Kidney tubule cell (primary cell): ENCODE measurements around the gene RPS8.
A peak's percentile ranks its signal among the peaks of the same experiment; 100 is the strongest.
"Not testable (repeated sequence)": the region's sequence is repeated elsewhere in the genome, so short reads cannot be mapped to it uniquely, and the experiment has no call there.

Experiments used
- DNase-seq: peaks from one replicate; pipeline ENCODE4 v3.0.0-alpha.2; 2018; ENCODE audit warnings: low spot score

The RPS8 gene

DNA sequence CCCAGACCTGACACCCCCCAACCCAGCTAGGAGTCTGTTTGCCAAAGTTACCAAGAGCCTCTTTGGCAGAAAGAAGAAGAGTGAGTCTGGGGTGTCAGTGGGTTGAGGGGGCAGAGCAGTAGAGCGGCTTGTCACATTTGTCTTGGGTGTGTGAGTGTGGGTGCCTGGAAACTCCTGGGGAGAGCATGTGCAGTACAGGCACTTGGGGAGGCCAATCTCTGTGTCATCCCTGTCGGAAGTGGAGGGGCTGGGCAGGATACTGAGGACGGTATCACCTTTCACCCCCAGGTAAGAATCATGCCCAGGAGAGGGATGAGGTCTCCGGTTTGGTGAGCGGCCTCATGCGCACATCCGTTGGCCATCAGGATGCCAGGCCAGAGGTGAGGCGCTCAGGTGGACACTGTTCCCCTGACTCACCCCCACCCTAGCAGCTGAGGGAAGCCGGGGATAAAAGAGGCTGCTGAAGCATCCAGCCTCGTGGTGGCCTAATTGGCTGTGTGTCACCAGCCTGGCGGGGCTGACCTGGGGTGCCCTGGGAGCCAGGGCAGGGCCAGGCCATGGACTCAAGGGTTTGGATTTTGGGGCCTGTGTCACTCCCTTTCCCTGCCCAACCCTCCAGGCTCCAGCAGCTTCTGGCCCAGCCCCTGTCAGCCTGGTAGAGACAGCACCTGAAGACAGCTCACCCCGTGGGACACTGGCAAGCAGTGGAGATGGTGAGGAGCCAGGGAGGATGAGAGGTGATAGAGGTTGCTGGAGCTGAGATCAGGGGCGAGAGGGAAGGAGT, 28.2 kb downstream of the RPS8 start:
- peak; percentile 87 for DNase-seq

DNA sequence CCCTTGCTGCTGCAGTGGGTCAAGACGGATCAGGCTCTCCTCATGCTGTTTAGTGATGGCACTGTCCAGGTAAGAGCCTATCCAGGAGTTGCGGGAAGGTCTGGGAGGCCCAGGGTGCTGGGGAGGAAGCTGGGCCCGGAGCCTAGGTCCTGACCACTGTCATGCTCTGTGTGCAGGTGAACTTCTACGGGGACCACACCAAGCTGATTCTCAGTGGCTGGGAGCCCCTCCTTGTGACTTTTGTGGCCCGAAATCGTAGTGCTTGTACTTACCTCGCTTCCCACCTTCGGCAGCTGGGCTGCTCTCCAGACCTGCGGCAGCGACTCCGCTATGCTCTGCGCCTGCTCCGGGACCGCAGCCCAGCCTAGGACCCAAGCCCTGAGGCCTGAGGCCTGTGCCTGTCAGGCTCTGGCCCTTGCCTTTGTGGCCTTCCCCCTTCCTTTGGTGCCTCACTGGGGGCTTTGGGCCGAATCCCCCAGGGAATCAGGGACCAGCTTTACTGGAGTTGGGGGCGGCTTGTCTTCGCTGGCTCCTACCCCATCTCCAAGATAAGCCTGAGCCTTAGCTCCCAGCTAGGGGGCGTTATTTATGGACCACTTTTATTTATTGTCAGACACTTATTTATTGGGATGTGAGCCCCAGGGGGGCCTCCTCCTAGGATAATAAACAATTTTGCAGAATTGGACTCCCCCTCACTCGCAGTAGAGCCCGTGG, 30.1 kb downstream of the RPS8 start:
- no peak for DNase-seq

GRCh38 chr1:44806025-44806703, 30.8 kb downstream of the RPS8 start:
- no peak for DNase-seq

DNA sequence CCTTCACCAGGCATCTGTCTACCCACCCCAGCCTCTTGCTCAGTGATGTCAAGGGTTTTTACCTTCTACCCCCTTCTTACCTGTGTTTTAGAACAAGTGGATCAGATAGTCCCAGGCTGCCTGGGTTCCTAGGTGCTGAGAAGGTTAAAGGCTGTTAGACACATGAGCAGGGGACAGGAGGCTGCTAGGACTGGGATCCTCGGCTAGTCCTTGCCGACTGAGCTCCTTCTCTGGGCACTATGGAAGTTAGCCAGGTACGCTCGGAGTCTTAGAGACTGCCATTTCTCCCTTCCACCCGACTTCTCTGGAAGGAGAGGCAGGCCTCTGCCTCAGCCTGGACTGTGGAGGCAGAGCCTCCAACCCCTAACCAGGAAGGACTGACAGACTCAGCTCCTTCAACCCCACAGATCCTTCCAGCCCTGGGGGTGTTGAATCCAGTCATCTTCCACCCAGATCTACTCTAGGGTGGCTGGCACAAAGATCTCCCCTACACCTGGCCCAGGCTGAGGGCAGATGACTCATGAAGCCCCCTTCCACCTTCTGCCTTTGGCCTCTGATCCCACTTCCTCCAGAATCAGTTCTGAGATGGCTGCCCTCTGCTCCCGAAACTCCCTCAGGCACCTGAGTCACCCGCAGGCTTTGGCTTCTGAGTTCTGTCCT, 31.5 kb downstream of the RPS8 start, which contains the start of gene DYNLT4:
TSS of gene DYNLT4 (minus strand) at position 648 of the 660 bp plus-strand sequence. CDS start 683 bp downstream, outside the sequence.
- no peak for DNase-seq

DNA sequence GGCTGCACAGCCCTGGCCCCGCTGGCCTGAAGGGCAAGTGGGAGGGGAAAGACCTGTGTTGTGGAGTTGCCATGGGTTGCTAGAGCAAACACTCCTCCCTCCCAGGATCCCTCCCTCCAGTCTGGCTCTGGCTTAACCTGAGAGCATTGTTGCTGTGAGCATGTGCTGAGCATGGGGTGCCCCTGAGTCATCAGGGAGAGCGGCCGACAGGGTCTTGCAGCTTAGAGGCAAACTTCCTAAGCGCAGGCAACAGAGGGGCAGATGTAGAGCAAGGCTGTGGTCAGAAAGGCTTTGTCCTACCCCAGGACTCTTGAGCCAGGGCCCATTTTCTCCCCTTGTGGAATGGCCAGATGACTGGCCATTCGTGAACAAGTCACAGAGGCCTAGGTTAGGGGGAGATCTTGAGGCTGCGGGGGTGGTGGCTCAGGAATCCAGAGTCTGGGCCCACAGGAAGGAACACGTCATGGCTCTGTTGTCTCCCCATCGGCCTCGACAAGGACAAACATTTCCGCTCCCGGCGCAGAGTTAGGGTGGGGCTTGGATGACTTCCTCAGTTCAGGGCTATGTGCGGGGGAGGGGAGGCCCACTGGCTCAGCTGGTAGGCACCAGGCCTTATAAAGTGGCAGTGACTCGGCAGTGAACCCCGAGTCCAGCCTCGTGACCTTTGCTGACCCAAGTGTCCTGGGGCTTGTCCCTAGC, 32.2 kb downstream of the RPS8 start:
- peak; percentile 100 for DNase-seq

- DNase-seq, result peak; percentile 78
Observed at GRCh38 chr1:44808063-44808937, 33.0 kb downstream of the RPS8 start, which contains the start of gene BTBD19. BTBD19 (plus strand) TSS chr1:44808523; CDS start chr1:44808821, 298 bp downstream.

- peak; percentile 59 for DNase-seq
Observed at GRCh38 chr1:44808938-44809917, 33.9 kb downstream of the RPS8 start.

GRCh38 chr1:44810101-44810761, 34.9 kb downstream of the RPS8 start:
- DNase-seq, result peak; percentile 83

GRCh38 chr1:44810762-44811105, 35.4 kb downstream of the RPS8 start:
- not testable (repeated sequence) for DNase-seq

GRCh38 chr1:44811234-44811633, 35.9 kb downstream of the RPS8 start:
- no peak for DNase-seq

GRCh38 chr1:44812822-44813543, 37.6 kb downstream of the RPS8 start:
- DNase-seq, result peak; percentile 37

- not testable (repeated sequence) for DNase-seq
Observed at GRCh38 chr1:44815926-44816325, 40.6 kb downstream of the RPS8 start.

DNA sequence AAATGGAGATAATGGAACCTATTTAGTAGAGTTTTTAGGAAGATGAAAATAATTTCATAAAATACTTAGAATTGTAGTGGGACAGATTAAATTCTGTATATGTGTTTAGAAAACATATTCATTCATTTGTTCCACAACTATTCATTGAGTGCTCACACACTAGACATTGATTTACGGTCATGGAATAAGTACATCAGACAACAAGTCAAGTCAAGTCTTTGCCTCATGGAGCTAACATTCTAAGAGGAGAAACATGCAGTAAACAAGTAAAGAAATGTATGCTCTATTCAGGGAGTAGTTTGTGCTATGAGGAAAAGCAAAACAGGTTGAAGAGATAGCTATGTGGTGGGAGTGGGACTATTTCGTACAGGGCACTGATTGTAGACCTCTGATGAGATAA, 42.0 kb downstream of the RPS8 start:
- DNase-seq, result no peak

GRCh38 chr1:44817771-44818495, 42.6 kb downstream of the RPS8 start:
- DNase-seq, result no peak

DNA sequence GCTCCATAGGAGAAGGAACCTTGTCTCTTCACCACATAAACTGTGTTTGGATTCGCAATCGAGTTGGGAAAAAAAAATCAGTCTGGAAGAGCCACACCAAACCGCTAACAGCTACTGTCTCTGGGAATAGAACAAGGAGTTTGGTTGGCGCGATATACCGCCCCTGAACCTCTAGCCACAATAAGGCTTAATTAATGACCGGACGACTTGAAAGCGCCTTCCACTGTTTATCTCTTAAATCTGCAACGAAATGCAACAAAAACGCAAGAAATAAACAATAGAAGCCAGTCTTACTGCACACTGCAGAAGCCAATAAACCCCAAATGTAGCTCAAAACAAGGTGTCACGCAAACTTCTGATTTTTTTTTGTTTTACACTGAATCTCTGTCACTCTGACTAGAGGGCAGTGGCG, 43.9 kb downstream of the RPS8 start:
- DNase-seq, result no peak

DNA sequence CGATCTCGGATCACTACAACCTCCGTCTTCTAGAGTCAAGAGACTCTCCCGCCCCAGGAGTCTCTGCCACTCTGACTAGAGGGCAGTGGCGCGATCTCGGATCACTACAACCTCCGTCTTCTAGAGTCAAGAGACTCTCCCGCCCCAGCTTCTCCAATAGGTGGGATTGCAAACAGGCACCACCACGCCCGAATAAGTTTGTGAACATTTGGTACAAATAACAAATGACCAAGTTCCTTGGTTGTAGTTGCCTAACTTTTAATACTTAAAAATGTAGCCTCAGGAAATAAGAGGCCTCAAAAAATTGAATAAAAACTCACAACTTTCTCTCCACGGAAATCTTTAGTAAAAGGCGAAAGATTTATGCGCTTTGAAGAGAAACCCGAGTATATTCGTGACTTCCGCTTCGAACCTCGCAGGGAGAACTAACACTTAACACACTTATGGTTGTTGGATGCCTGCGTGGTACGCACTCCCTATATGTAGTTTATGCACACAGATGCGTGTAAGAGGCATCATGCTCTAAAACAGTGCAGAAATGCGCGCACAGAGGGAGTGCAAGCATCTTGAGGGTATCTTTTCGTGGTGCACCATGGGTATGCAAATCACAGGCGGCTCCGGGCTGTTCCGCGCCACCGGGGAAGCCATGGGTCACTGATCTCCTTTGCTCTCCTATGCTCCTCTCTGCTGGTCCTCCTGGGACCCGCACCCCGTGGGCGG, 44.4 kb downstream of the RPS8 start:
- peak; percentile 99 for DNase-seq
